GM20000 (cell line): ENCODE data around the gene HHIPL1.

ENCODE experiments used
- DNase-seq: peaks from one replicate; pipeline ENCODE4 v3.0.0; 2012; ENCODE audit warnings: low spot score
- TF ChIP-seq, protein P1 (sequence below): IDR thresholded peaks from 2 replicates; pipeline ENCODE4 v1.5.1; 2012; ENCODE audit warnings: mild to moderate bottlenecking, control low read depth; ENCODE audit errors: extremely low read depth, missing control alignments

HHIPL1 gene

DNA sequence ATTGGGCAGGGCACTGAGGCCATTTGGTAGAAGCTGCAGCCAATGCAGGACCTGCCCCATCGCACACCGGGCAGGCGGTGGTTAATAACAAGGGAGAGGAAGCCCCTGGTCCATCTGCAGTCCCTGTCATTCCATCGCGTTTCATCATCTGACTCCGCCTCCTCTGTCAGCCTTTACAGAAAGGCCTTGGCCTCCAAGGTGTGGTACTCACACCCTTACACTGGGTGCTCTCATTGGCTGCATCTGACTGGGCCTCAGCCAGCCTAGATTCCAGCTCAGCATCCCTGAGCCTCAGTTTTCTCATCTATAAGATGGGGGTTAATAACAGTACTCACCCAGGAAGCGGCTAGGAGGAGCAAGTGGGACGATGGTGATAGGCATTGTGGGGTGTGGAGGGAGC, 14.7 kb upstream of the HHIPL1 start:
- TF ChIP-seq, protein P1, sequence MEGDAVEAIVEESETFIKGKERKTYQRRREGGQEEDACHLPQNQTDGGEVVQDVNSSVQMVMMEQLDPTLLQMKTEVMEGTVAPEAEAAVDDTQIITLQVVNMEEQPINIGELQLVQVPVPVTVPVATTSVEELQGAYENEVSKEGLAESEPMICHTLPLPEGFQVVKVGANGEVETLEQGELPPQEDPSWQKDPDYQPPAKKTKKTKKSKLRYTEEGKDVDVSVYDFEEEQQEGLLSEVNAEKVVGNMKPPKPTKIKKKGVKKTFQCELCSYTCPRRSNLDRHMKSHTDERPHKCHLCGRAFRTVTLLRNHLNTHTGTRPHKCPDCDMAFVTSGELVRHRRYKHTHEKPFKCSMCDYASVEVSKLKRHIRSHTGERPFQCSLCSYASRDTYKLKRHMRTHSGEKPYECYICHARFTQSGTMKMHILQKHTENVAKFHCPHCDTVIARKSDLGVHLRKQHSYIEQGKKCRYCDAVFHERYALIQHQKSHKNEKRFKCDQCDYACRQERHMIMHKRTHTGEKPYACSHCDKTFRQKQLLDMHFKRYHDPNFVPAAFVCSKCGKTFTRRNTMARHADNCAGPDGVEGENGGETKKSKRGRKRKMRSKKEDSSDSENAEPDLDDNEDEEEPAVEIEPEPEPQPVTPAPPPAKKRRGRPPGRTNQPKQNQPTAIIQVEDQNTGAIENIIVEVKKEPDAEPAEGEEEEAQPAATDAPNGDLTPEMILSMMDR, result no peak
- no peak for DNase-seq

DNA sequence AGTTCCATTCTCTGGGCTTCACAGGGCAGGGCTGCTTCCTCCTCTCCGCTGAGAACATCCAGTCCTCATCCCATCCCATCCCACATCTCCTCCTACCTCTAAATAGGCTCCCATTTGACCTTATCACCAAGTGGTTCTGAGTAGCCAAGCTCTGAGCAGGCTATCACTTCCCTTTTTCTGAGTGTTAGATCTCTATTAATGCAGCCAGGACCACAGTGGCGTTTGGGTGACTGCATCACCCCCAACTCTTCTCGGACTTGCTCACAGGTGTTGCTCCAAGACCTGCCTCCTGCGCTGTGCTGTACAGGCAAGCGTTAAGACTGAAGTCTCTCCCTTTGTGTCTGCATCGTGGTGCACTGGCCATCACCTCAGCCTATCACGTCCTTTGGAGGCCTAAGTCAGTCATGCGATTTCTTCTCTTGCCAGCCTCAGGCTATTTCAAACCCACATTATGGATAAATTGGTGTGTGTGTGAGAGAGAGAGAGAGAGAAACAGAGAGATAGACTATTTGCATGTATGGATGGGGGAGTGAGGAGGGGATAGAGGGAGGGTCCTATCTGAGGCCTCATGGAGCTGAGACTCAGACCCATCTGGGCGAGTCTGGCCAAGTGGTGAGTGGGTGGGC, 12.4 kb upstream of the HHIPL1 start:
- TF ChIP-seq, protein P1, result no peak
- no peak for DNase-seq

DNA sequence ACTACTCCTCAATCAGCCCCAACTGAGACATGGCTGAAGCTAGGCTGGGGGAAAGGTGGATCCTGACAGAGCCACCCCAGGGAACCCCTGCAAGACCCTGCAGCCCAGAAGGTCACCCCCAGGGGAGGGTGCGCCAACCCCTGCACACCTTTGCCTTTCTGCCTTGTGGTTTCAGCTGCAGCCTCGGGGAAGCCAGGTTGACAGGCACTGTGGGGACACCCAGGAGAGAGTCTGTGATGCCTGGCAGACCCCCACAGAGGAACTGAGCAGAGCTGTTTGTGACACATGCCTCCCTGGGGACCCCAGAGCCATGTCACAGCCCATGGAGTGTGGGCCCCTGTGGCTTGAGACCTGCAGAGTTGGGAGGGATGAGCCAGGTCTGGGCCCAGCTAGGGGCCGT, 11.8 kb upstream of the HHIPL1 start:
- DNase-seq, result no peak
- TF ChIP-seq, protein P1, result no peak

DNA sequence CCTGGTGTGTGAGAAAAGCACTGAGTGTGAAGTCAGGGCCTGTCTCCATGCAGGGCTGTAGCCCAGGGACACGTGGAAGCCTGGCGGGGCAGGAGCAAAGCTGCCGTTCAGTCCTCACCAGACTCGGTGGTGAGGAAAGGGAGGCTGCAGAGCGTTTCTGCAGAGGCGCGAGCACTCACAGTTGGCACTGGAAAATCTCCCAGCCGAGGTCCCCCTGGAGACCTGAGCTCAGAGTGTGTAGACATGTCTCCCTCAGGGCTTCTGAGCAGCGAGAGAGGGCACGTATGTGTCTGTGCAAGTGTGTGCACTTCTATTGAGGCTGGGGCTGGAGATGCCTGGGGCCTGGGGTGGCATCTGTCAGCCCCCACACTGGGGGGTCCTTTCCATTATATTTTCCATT, 11.0 kb upstream of the HHIPL1 start:
- no peak for DNase-seq
- TF ChIP-seq, protein P1, result no peak

DNA sequence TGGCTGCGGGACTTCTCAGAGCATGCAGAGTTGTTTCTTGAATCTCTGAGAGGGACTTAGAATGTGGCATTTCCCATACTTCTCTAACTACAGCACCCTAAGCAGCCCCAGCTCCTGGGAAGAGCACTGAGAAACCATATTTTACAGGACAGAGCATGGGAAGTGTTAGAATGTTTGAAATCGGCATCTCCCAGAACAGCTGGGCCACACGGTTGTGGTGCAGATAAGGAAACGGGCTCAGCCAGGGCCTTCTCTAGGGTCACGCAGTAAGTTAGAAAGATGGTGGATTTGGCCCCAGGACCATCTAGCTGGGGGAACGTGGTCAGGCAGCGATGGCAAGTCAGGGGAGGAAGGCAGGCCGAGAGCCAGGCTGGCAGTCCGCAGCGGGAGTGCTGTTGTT, 10.5 kb upstream of the HHIPL1 start:
- TF ChIP-seq, protein P1, result no peak
- no peak for DNase-seq

DNA sequence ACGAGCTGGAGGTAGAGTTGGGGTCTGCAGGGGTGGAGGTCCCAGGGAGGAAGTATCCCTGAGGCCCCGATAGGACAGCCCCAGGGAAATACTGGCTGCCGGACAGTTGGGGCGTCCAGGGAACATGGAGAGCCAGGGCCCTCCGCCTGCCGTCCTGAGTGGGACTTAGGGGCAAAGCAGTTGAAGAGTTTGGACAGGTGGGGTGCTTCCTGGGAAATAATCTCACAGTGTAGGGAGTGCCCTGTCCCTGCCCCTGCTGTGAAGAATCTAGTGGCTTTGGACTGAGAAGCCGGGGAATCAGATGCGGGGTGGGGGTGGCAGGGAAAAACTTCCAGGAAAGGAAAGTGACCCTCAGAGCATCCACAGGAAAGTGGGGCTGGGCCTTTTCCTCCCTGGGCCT, 9.8 kb upstream of the HHIPL1 start:
- DNase-seq, result no peak
- TF ChIP-seq, protein P1, result no peak

DNA sequence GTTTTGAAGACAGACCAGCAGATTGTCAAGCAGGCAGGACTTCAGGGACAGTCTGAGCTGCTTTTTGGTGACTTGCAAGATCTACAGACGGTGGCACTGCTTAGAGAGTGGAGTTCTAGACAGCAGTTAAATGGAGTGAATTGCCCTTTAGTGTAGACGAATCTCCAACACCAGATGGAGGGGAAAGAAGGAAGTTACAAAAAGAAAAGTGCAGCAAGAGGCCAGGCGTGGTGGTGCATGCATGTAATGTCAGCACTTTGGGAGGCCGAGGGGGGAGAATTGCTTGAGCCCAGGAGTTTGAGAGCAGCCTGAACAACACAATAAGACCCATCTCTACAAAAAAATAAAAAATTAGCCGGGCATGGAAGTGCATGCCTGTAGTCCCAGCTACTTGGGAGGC, 8.4 kb upstream of the HHIPL1 start:
- no peak for DNase-seq
- TF ChIP-seq, protein P1, result no peak
